Adipocyte (in vitro differentiated cells): ENCODE measurements around the gene ELP4.
"Not testable (repeated sequence)": the region's sequence is repeated elsewhere in the genome, so short reads cannot be mapped to it uniquely, and the experiment has no call there.

ENCODE experiments used
- DNase-seq: peaks from one replicate; pipeline ENCODE4 v3.0.0-alpha.2; 2015; ENCODE audit warnings: low read depth
- H3K27me3 ChIP-seq: replicated peaks from 2 replicates; pipeline ENCODE4 v1.7.0; 2013; ENCODE audit warnings: mild to moderate bottlenecking, low read length, moderate library complexity; ENCODE audit not compliant: control insufficient read depth, insufficient read depth
- H3K36me3 ChIP-seq: 2 replicates; pipeline ENCODE4 v1.7.0; 2013; ENCODE audit warnings: low read length, mild to moderate bottlenecking, moderate library complexity; ENCODE audit not compliant: control insufficient read depth, insufficient read depth, severe bottlenecking
- H3K4me1 ChIP-seq: 2 replicates; pipeline ENCODE4 v1.7.0; 2013; ENCODE audit warnings: mild to moderate bottlenecking, low read length, moderate library complexity; ENCODE audit not compliant: control insufficient read depth, insufficient read depth
- H3K4me3 ChIP-seq: 2 replicates; pipeline ENCODE4 v1.7.0; 2013; ENCODE audit warnings: mild to moderate bottlenecking, low read length, moderate library complexity
- H3K9ac ChIP-seq: 2 replicates; pipeline ENCODE4 v1.7.0; 2013; ENCODE audit warnings: mild to moderate bottlenecking, low read length, moderate library complexity
- H3K9me3 ChIP-seq: 2 replicates; pipeline ENCODE4 v1.7.0; 2013; ENCODE audit warnings: mild to moderate bottlenecking, low read length, moderate library complexity; ENCODE audit not compliant: control insufficient read depth

ELP4 gene

DNA sequence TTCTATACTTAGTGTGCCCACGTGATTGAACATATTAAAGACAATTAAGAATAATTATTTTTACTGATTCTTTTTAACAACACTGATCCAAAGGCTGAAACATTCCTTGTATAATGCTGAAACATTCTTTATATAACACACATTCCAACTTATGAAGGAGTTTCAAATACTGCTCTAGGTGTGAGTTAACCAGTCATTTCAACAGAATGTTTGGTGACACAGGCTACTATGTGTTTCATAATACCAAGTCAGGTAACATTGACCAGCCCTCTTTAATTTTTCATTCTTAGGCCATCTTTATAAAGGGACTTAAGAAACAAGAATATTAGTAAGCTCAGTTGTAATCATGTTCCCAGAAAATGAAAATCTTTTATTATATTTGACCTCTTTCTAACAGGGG lies 136.6 kb downstream of the ELP4 start:
- peak; percentile 15 for DNase-seq
- H3K36me3 ChIP-seq: no peaks in the 10 kb centered on the region
- H3K4me3 ChIP-seq: peak overlapping the region; percentile 7
- H3K9me3 ChIP-seq: no peaks in the 10 kb centered on the region
- peaks cover 32% of the 10 kb centered on the region for H3K4me1 ChIP-seq
- no peaks in the 10 kb centered on the region for H3K27me3 ChIP-seq
- no peak overlapping the region for H3K9ac ChIP-seq

DNA sequence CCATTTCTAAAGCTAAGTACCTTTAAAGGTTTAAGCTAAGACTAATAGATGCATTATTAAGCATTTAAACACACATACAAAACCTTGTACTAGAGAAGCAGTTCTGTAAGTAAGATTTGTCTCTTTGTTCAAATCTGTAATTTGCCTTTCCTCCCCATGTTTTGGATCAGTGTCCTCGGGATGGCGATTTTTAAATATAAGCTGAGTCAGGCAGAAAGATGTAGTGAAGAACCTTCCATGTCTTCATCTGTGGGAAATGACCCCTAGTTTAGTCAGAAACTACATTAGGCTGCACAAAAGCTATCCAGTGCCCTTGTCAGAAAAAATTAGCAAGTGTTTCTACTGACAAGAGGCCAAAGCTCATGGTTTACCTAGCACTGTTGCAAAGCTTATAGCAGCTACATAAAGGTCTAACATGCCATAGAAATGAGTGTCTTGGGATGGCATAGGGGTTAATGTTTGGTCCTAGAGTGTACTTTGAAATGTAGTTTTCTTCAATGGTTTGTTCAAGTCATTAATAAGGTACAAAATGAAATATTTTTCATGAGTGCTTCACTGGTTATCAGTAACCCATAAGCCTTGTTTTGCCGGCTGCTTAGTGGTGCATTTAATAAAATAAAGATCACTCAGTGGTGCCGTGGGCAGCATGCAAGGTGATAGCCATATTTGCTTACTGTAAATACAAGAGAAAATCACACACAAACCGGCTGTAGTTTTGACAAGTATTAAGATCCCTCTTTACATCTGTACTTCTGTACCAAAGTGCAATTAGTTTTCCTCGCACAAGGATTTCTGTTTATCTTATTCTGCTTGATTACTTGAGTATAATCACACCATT lies 139.8 kb downstream of the ELP4 start:
- Histone ChIP-seq H3K27me3 (no peaks in the 10 kb centered on the region), H3K9ac (no peak overlapping the region), H3K9me3 (no peaks in the 10 kb centered on the region), H3K4me3 (no peak overlapping the region), H3K36me3 (no peaks in the 10 kb centered on the region), H3K4me1 (peaks cover 20% of the 10 kb centered on the region)
- DNase-seq: no peak

DNA sequence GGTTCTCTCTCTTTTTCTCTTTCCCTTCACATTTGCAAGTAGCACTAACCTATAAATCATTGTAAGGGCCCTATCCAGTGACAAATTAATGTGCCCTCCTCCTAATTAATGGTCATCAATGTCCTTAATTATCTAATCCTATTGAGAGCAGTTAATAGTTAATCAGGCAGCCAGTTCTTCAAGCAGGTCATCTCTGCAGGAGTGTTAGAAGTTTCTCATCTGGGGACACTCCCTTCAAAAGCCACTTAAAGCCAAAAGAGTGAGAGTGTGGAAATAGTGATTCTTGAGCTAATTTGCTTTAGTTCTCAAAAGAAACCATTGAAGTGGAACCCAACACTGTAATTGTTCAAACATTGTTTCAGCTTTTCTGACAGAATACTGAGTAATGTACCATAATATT lies 141.6 kb downstream of the ELP4 start:
- peaks cover 15% of the 10 kb centered on the region for H3K4me1 ChIP-seq
- H3K27me3 ChIP-seq: no peaks in the 10 kb centered on the region
- H3K36me3 ChIP-seq: no peaks in the 10 kb centered on the region
- no peaks in the 10 kb centered on the region for H3K9me3 ChIP-seq
- no peak overlapping the region for H3K4me3 ChIP-seq
- DNase-seq: no peak
- no peak overlapping the region for H3K9ac ChIP-seq

DNA sequence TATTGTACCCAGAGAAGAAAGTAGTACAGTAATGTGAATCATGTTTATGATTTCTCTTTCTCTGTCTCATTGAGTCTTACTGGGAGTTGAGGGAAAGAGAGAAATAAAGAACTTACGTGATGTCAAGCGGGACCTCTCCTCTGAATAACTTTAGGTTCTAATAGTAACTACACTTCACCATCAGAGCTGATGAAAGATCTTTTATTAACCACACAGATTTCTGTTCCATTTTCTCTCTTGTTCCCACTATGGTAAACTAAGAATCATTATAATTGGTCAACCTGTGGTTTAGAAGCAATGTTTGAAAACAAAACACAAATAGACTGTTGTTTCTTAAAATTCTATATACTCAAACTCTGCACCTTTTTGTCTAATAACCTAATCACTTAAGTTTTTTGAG lies 142.3 kb downstream of the ELP4 start:
- H3K9me3 ChIP-seq: no peaks in the 10 kb centered on the region
- no peak overlapping the region for H3K4me3 ChIP-seq
- peaks cover 14% of the 10 kb centered on the region for H3K4me1 ChIP-seq
- no peaks in the 10 kb centered on the region for H3K27me3 ChIP-seq
- H3K36me3 ChIP-seq: no peaks in the 10 kb centered on the region
- H3K9ac ChIP-seq: no peak overlapping the region
- no peak for DNase-seq

DNA sequence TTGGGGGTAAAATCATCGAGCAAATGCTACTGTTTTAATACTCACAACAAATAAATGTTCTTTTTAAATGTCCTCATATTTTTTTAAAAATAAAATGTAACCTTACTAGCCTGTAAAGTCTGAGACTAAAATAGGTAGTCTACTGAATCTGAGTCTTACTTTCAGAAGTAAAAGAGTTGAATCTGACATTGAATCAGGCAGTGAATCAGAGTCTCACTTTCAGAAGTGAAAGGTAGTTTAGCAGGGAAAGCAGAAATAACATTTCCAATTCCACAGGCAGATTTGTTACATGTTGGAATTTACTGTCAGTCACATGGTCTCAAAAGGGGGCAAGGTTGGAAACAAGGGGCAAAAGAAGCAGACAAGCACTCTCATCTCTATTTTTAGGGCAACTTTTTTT lies 143.0 kb downstream of the ELP4 start:
- Histone ChIP-seq H3K4me3 (no peak overlapping the region), H3K27me3 (no peaks in the 10 kb centered on the region), H3K4me1 (peaks cover 14% of the 10 kb centered on the region), H3K9ac (no peak overlapping the region), H3K9me3 (no peaks in the 10 kb centered on the region), H3K36me3 (no peaks in the 10 kb centered on the region)
- DNase-seq: no peak

DNA sequence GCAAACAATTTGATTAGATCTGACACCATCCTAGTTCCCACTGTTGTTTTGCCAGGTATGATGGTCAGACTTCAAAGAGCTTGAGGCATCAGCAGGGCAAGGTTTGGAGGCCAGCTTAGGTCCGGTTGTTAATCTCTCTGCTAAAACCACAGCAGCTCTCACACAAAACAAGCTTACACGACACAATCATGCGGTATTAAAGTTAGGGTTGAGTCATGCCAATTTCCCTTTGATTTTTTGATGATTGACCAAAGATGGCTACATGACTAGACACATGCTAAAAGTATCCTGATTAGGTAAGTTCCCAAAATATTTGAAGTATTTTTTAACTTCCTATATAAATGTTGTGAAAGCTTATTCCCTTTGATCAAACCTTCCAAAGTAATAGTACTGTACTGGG lies 145.9 kb downstream of the ELP4 start:
- Histone ChIP-seq H3K4me3 (no peak overlapping the region), H3K9ac (no peak overlapping the region), H3K27me3 (no peaks in the 10 kb centered on the region), H3K36me3 (no peaks in the 10 kb centered on the region), H3K9me3 (no peaks in the 10 kb centered on the region), H3K4me1 (peaks cover 14% of the 10 kb centered on the region)
- DNase-seq: peak; percentile 34

DNA sequence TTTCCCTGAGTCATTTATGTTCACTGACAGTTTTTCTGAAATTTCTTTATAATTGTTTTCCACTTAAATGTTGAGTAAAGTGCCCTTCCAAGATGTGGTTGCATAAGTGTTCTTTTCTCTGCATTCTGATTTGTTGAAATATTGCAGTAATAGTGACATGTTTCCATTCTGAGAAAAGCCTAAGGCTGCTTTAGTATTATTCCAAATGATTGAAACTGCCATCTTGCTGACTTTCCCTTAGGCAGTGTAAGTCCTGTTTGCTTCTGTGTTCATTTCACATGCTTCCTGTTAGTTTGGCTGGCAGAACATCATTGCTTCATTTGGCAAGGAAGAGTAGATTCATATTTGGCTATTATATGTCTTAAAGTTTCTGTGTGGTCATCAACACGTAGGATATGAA lies 146.5 kb downstream of the ELP4 start:
- Histone ChIP-seq H3K9ac (no peak overlapping the region), H3K9me3 (no peaks in the 10 kb centered on the region), H3K27me3 (no peaks in the 10 kb centered on the region), H3K36me3 (no peaks in the 10 kb centered on the region), H3K4me1 (peaks cover 14% of the 10 kb centered on the region), H3K4me3 (peak overlapping the region; percentile 12)
- peak; percentile 68 for DNase-seq

DNA sequence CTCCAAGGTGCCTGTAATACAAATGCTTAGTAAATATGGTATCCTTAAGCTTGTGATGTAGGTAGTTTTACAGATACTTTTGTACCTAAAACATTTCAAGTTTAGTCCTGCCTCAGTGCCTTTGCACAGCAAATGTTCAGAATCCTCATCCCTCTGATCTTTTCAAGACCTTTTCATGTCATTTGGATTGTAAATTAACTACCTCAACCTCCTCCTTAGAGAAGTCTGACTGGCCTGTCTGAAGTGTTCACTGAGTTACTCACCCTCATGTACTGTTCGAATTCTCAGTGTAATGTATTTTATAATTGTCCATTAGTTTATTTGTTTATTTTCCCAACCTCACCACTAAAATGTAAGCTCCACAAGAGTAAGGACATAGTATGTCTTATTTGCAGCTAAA lies 147.5 kb downstream of the ELP4 start:
- Histone ChIP-seq H3K4me3 (no peak overlapping the region), H3K36me3 (no peaks in the 10 kb centered on the region), H3K9me3 (no peaks in the 10 kb centered on the region), H3K9ac (no peak overlapping the region), H3K27me3 (no peaks in the 10 kb centered on the region), H3K4me1 (peaks cover 14% of the 10 kb centered on the region)
- no peak for DNase-seq

DNA sequence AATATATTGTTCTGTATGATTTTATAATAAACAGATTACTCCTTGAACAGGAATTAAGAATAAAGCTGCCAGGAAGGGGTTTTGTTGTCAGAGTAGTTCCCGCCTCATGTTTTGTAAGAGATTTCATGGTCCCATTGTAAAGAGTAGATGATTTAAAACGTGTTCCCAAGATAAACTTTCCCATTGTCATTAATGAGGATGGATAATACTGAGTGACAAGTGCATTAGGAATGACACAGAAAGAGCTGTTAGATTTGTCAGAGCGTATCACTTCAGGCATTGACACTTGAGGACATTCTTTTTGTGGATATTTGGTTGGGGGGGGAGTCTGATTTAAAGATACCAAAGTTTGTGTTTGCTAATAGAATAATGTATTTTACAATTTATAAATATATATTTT lies 154.6 kb downstream of the ELP4 start:
- Histone ChIP-seq H3K9me3 (no peaks in the 10 kb centered on the region), H3K27me3 (no peaks in the 10 kb centered on the region), H3K4me1 (no peaks in the 10 kb centered on the region), H3K4me3 (no peak overlapping the region), H3K36me3 (no peaks in the 10 kb centered on the region), H3K9ac (no peak overlapping the region)
- DNase-seq: no peak

DNA sequence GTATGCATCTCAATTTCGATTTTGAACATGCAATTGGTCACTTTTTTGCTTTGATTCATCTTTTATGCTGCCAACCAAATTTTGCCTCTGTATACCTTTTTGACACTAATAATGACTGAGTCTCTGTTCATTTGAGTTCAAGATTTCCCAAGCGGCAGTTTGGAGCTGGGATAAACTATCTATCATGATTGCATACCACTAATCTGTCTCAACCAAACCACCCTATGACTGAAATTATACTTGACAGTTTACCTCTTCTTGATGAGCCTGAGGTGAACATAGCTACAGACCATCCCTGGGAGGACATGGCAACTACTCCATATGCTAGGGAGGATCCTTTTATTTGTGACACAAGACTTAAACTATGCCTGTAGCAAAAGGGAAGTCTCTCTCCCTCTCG lies 155.4 kb downstream of the ELP4 start:
- Histone ChIP-seq H3K9ac (no peak overlapping the region), H3K9me3 (no peaks in the 10 kb centered on the region), H3K4me3 (no peak overlapping the region), H3K27me3 (no peaks in the 10 kb centered on the region), H3K36me3 (no peaks in the 10 kb centered on the region), H3K4me1 (no peaks in the 10 kb centered on the region)
- no peak for DNase-seq

DNA sequence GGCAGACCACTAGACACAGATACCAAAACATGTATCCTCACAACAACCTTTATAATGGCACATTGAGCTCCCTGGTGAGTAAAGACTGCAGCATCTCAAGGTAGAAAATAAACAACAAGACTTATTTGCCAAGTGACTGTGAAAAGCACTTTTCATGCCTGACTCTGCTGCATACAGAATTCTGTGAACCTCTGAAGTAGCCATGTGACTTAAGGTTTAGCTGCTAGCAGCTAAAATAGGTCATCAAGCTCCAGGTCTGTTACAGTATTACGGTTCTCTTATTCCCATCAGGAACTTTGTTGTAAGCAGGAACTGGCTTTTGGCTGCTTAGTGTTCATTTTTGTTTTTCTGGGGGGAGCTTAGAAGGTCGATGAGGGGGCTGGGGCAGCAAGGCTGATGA lies 162.1 kb downstream of the ELP4 start:
- Histone ChIP-seq H3K4me1 (no peaks in the 10 kb centered on the region), H3K9ac (no peak overlapping the region), H3K4me3 (no peak overlapping the region), H3K36me3 (no peaks in the 10 kb centered on the region), H3K27me3 (no peaks in the 10 kb centered on the region), H3K9me3 (no peaks in the 10 kb centered on the region)
- DNase-seq: no peak

DNA sequence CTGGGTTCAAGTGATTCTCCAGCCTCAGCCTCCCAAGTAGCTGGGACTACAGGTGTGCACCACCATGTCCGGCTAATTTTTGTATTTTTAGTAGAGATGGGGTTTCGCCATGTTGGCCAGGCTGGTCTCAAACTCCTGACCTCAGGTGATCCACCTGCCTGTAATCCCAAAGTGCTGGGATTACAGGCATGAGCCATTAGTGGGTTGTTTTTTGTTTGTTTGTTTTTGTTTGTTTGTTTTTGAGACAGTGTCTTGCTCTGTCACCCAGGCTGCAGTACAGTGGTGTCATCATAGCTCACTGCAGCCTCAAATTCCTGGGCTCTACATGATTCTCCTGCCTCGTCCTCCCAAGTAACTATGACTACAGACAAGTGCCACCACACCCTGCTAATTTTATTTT lies 163.5 kb downstream of the ELP4 start:
- H3K4me1 ChIP-seq, H3K36me3 ChIP-seq, DNase-seq, H3K9ac ChIP-seq, H3K4me3 ChIP-seq, H3K9me3 ChIP-seq, H3K27me3 ChIP-seq: not testable (repeated sequence)
